ENCODE results near the gene CDK5R1.

Gene CDK5R1

DNA sequence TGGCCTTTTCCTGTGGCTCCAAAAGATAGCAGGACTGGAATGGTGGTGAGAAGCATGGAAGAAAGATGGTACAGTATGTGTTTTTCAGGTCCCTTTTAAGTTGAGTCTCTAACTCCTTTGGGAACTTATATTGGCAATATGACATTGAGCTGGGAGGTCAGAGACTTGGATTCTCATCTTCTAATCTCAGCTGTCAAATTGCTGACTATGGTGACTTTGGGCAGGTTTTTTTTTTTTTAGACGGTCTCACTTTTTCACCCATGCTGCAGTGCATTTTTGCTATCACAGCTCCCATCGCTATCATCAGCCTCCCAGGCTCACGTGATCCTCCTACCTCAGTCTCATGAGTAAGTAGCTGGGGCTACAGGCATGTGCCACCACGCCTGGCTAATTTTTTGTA lies 15.1 kb upstream of the CDK5R1 start:
- no peak for DNase-seq (ENCODE audit: low spot score)

GRCh38 chr17:32475258-32475657 lies 11.5 kb upstream of the CDK5R1 start:
- DNase-seq (ENCODE audit: low spot score) = no peak

GRCh38 chr17:32477220-32477619 lies 9.6 kb upstream of the CDK5R1 start:
- no peak for DNase-seq (ENCODE audit: low spot score)

GRCh38 chr17:32479074-32479617 lies 7.6 kb upstream of the CDK5R1 start:
- DNase-seq (ENCODE audit: low spot score) = no peak

- DNase-seq (ENCODE audit: low spot score) = no peak
Measured at GRCh38 chr17:32481193-32481592, 5.6 kb upstream of the CDK5R1 start.

- DNase-seq (ENCODE audit: low spot score) = no peak
Measured at GRCh38 chr17:32482568-32483320, 4.0 kb upstream of the CDK5R1 start.

GRCh38 chr17:32483451-32484019 lies 3.3 kb upstream of the CDK5R1 start:
- peak; percentile 81 for DNase-seq (ENCODE audit: low spot score)

DNA sequence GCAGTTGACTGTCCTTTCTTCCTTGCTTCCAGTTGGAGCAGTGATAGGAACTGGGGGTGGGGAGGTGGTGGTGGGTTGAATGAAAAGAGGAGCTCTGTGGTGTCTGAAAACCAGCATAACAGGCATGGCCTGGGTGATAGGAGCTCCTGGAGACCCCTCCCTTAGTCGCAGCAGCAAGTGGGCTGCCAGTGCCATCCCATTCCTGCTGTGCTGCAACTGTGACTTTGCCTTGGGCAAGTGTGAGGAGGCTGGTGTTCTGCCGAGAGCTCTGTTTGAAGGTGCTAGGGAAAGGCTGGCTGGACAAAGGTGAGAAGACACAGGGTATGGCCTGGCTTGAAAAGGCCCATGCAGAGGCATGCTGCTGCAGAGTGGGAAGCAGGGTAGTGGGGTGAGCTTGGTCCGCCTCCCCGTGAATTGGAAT lies 2.7 kb upstream of the CDK5R1 start:
- no peak for DNase-seq (ENCODE audit: low spot score)

DNA sequence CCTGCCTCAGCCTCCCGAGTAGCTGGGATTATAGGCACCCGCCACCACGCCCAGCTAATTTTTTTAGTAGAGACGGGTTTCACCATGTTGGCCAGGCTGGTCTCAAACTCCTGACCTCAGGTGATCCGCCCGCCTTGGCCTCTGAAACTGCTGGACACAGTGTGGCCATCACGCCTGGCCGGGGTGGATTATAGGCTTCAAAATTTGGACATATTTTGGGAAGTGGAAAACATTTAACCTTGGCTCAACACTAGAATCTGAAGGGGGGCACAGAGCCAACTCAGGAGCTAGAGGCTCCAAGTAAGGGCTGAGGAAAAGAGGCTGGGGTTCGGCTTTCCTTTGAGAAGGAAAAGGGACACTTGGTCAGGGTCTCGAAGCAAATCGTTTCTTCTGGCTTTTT lies 2.2 kb upstream of the CDK5R1 start:
- DNase-seq (ENCODE audit: low spot score) = no peak

- DNase-seq (ENCODE audit: low spot score) = no peak
Measured at GRCh38 chr17:32485261-32486110, 1.3 kb upstream of the CDK5R1 start.

DNA sequence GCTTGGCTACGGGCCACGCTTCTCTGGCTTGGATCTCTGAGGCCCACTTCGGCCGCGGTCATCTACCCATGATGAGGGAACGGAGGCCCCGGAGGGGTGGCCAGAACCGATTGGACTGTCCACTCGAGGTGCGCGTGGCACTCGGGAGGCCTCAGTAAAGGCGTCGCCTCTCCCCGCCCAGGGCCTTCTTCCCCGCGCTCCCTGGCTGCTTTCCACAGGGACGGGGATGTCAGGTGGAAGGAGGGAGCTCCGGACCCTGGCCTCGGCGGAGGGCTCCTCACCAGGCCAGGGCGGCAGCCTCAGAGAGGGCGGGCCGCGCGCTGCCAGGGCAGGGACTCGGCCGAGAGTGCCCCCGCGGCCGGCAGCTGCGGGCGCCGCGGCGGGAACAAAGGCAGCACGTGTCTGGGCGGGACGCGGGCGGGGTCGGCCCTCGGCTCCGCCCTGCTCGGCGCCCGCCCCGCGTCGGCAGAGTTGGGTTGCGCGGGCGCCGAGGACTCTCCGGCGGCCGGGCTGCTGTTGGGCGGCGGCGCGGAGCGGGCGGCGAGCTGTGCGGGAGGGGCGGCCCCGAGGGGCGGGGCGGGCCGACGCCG lies 587 bp upstream of the CDK5R1 start:
- peak; percentile 89 for DNase-seq (ENCODE audit: low spot score)

DNA sequence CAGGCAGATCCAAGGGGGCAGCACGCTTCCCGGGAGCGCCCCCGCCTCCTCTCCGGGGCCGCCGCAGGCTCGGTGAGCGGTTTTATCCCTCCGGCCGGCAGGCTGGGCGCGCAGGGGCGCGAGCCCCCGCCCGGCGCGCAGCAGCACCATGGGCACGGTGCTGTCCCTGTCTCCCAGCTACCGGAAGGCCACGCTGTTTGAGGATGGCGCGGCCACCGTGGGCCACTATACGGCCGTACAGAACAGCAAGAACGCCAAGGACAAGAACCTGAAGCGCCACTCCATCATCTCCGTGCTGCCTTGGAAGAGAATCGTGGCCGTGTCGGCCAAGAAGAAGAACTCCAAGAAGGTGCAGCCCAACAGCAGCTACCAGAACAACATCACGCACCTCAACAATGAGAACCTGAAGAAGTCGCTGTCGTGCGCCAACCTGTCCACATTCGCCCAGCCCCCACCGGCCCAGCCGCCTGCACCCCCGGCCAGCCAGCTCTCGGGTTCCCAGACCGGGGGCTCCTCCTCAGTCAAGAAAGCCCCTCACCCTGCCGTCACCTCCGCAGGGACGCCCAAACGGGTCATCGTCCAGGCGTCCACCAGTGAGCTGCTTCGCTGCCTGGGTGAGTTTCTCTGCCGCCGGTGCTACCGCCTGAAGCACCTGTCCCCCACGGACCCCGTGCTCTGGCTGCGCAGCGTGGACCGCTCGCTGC lies 832 bp downstream of the CDK5R1 start:
- DNase-seq (ENCODE audit: low spot score) = peak; percentile 76

DNA sequence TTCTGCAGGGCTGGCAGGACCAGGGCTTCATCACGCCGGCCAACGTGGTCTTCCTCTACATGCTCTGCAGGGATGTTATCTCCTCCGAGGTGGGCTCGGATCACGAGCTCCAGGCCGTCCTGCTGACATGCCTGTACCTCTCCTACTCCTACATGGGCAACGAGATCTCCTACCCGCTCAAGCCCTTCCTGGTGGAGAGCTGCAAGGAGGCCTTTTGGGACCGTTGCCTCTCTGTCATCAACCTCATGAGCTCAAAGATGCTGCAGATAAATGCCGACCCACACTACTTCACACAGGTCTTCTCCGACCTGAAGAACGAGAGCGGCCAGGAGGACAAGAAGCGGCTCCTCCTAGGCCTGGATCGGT lies 1.4 kb downstream of the CDK5R1 start:
- no peak for DNase-seq (ENCODE audit: low spot score)

DNA sequence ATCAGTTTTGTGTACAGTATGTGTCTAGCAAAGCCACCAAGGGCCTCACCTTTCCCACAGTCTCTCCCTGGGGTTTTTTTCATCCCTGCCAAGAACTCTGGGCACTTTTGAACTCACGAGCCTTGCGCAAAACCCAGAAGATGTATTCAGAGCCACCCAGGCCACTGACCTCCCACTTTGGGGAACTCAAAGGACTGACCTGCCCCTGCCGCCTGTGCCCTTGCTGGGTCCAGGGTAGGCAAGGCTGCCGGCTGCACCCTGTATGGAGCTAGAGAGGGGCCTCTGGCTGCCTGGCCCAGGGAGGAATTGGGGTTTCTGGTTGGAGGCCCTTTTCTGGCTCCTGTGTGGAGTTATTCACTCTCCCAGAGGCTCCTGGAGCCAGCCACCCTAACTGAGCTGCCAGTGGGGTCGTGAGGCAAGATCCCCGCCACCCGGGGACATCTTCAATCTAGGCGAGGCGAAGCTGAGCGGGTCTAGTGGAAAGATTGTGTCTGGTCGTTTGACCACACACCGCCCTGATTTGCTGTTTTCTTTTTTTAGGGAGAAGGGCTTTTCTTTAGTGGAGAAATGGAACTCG lies 1.9 kb downstream of the CDK5R1 start:
- DNase-seq (ENCODE audit: low spot score) = no peak

DNA sequence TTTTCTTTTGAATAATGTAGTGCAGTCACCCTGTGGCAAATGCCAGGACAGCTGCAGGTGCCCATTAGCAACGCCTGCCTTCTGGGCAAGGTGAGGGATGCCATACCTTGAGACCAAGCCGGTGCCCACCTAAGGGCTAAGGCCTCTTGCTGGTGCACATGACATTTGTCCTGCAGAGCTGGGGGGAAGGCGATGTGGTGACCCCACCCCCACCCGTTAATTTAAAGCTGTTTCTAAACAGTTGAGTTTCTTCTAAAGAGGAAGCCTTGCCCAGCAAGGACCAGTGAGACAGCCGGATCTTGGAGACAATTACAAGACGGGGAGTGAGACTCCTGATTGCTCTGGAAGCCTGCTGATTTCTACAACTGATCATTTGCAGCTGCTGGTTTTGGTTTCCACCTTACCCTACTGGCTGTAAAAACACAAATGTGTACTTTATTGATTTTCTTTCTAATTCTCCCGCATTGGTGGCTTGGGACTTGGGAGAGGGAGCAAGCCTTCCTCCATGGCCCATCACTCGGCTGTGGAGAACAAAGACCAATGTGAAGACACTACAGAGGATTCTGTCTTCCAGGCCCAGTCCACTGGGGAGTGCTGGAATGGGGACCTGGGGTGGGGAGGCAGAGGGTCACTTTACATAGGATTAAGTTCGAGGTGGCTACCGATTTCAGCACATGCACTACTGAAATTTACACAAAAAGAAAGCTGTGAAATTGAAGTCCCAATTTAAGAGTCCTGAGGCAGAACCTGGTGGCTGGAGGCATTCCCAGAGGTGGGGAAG lies 2.7 kb downstream of the CDK5R1 start:
- DNase-seq (ENCODE audit: low spot score) = no peak

DNA sequence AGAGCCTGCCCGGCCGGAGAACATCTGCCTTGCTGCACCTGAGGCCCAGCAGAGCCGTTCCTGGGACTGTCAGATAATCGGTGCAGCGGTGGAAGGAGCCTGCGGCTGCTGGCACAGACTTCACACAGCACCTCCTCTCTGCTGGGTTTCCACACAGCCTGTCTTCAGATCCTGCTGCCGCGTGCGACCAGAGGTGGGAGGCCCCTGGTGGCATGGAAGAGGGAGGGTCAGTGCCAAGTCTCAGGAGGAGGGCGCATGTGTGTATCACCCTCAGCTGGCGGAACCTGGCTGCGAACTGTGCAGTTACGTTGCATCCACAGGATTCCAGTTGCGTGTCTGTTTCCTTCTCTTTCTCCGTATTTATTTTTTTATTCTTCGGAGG lies 3.3 kb downstream of the CDK5R1 start:
- no peak for DNase-seq (ENCODE audit: low spot score)

DNA sequence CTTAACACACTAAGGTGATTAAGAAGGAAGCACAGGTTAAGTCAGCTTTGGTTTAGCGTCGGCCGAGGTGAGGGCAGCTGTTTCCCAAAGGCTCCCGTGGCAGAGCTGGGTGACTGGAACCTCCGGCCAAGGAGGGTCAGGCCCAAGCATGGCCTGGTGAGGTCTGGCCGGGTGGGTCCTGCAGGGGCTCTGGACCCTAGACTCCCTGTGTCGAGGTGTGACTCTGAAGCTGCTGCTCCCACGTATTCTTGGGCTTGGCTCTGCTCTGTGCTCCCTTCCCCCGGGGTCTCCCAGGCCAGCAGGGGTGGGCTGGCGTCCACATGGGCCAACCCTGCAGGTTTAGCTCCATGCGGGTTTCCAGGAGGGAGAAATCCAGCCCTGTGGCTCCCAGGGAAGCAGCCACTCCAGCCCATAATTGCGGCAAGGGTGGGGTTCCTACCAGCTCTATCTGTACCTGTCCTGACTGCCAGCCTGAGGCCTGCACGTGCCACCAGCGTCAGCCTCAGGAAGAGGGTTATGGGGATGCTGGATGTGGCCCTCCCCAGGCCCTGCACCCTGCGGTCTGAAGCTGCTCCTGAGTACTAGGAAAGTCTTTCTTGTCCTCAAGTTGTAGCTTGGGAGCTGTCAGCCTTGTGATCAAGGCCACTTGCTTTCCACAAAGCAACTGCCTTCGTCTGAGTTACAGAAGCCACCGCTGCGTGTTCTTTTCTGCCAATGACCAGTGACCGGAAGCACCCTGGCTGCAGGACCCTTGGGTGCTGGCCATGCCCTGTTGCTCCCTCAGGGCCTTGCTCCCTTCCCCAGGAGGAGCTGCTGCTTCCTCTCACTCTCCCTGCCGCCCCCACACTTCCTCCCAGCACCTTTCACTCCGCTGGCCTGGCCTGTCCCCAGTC lies 4.8 kb downstream of the CDK5R1 start:
- DNase-seq (ENCODE audit: low spot score) = no peak

GRCh38 chr17:32492264-32492589 lies 5.4 kb downstream of the CDK5R1 start:
- no peak for DNase-seq (ENCODE audit: low spot score)

DNA sequence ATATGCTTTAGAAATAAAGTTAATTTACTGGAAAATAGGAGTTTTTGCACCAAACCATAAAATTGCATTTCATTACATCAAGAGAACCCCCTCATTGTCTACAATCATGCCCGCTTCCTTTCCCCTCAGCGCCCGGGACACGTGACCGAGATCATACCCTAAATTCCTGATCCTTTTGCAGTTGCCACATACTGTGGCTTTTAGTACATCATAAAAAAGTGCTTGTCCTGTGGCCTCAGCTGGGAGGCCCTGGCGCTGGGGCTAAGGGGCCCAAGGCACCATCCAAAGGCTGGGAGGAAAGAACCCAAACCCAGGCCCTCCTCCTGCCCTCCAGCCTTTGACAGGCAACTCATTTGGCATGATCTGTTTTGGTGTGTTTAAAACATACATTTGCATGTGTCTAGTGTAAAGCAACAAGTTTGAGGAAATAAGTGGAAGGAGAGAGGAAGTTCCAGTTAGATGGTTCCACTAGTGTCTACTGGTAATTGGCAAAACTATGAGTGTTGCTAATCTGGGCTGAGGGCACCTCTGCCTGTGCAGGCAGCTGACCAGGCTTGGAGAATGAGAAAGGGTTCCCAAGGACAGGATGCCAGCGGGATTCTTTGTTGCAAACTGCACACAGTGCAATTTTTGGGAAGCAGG lies 6.0 kb downstream of the CDK5R1 start:
- DNase-seq (ENCODE audit: low spot score) = no peak
